ENCODE measurements around the gene MRPS12.
A peak's percentile ranks its signal among the peaks of the same experiment; 100 is the strongest.

The MRPS12 gene

GRCh38 chr19:38945562-38946228, 15.0 kb downstream of the MRPS12 start:
- in situ Hi-C loops (cut with HindIII; ENCODE audit: low pct_ligation_motif_present, low sequenced_read_pairs), result no loop called here
- peaks cover 9% of the 10 kb centered on the region for H3K36me3 ChIP-seq (replicated peaks)

GRCh38 chr19:38946229-38947010, 15.7 kb downstream of the MRPS12 start:
- no peak for DNase-seq
- H3K27ac ChIP-seq, result no peak overlapping the region
- no peak overlapping the region for H3K4me3 ChIP-seq (ENCODE audit: low read depth, low read length)
- in situ Hi-C loops (cut with HindIII; ENCODE audit: low pct_ligation_motif_present, low sequenced_read_pairs), result no loop called here
- H3K27me3 ChIP-seq (replicated peaks), result no peaks in the 10 kb centered on the region
- TF ChIP-seq CTCF (IDR thresholded peaks at IDR 0.05; ENCODE audit: low read depth, low read length, missing control alignments), result no peak
- peaks cover 9% of the 10 kb centered on the region for H3K36me3 ChIP-seq (replicated peaks)

More at GRCh38 chr19:38945562-38946228, 15.0 kb downstream of the MRPS12 start:
- H3K27me3 ChIP-seq (replicated peaks), result no peaks in the 10 kb centered on the region
- DNase-seq, result no peak
- H3K27ac ChIP-seq, result no peak overlapping the region
- no peak overlapping the region for H3K4me3 ChIP-seq (ENCODE audit: low read depth, low read length)
- no peak for TF ChIP-seq CTCF (IDR thresholded peaks at IDR 0.05; ENCODE audit: low read depth, low read length, missing control alignments)

- in situ Hi-C loops (cut with HindIII; ENCODE audit: low pct_ligation_motif_present, low sequenced_read_pairs), result no loop called here
- Histone ChIP-seq H3K36me3 (replicated peaks) (peaks cover 5% of the 10 kb centered on the region), H3K4me3 (ENCODE audit: low read depth, low read length) (peak overlapping the region; percentile 54), H3K27ac (no peak overlapping the region), H3K27me3 (replicated peaks) (no peaks in the 10 kb centered on the region)
- peak; percentile 92 for DNase-seq
- TF ChIP-seq CTCF (IDR thresholded peaks at IDR 0.05; ENCODE audit: low read depth, low read length, missing control alignments), result no peak
Observed at GRCh38 chr19:38949580-38950367, 19.0 kb downstream of the MRPS12 start.

- Histone ChIP-seq H3K27ac (no peak overlapping the region), H3K27me3 (replicated peaks) (no peaks in the 10 kb centered on the region), H3K4me3 (ENCODE audit: low read depth, low read length) (no peak overlapping the region), H3K36me3 (replicated peaks) (peaks cover 2% of the 10 kb centered on the region)
- no peak for DNase-seq
- in situ Hi-C loops (cut with HindIII; ENCODE audit: low pct_ligation_motif_present, low sequenced_read_pairs), result no loop called here
- TF ChIP-seq CTCF (IDR thresholded peaks at IDR 0.05; ENCODE audit: low read depth, low read length, missing control alignments), result no peak
Observed at GRCh38 chr19:38951187-38951586, 20.4 kb downstream of the MRPS12 start.

GRCh38 chr19:38952395-38953165, 21.8 kb downstream of the MRPS12 start:
- no peaks in the 10 kb centered on the region for H3K36me3 ChIP-seq (replicated peaks)
- no peak overlapping the region for H3K27ac ChIP-seq
- TF ChIP-seq CTCF (IDR thresholded peaks at IDR 0.05; ENCODE audit: low read depth, low read length, missing control alignments), result peak; percentile 57
- no peak overlapping the region for H3K4me3 ChIP-seq (ENCODE audit: low read depth, low read length)
- no peaks in the 10 kb centered on the region for H3K27me3 ChIP-seq (replicated peaks)
- DNase-seq, result no peak
- in situ Hi-C loops (cut with HindIII; ENCODE audit: low pct_ligation_motif_present, low sequenced_read_pairs), result no loop called here
